ENCODE measurements around the gene PPM1E. TPM values are rescaled to one million over a fixed set of nuclear protein-coding genes. Genes with fewer than 3 reads are reported as not detected.
A peak's percentile ranks its signal among the peaks of the same experiment; 100 is the strongest.
"Not testable (repeated sequence)": the region's sequence is repeated elsewhere in the genome, so short reads cannot be mapped to it uniquely, and the experiment has no call there.

PPM1E gene
- total RNA-seq, 6 experiments from 2014 or later = 0.61 to 1.3 (median 0.97) TPM

GRCh38 chr17:58741121-58741625 lies 14.5 kb upstream of the PPM1E start:
- 46% methylated on average over 8 of the region's 8 CpGs for WGBS (ENCODE audit: insufficient coverage, low coverage, low lambda C conversion rate, missing lambda C conversion rate)
- Histone ChIP-seq H3K9me3 (no peaks in the 10 kb centered on the region), H3K27ac (peak overlapping the region in 2 of 3 donors; percentile 50 to 51), H3K36me3 (no peaks in the 10 kb centered on the region), H3K4me3 (no peak overlapping the region), H3K27me3 (no peaks in the 10 kb centered on the region), H3K4me1 (peaks cover 0 to 5% (median 0%) of the 10 kb centered on the region in 4 donors)
- no peak for TF ChIP-seq CTCF (IDR thresholded peaks at IDR 0.05)
- TF ChIP-seq POLR2A (IDR thresholded peaks at IDR 0.05) = no peak
- DNase-seq (no peak), ATAC-seq (peak; percentile 89 to 98 (median 94))
- intact Hi-C loops (cut with DNase I) = no loop called here

GRCh38 chr17:58747674-58748073 lies 8.0 kb upstream of the PPM1E start:
- no peak overlapping the region for H3K27ac ChIP-seq
- intact Hi-C loops (cut with DNase I) = no loop called here
- no peak for ATAC-seq
- no peak for DNase-seq
- H3K4me3 ChIP-seq = no peak overlapping the region
- H3K4me1 ChIP-seq = no peaks in the 10 kb centered on the region
- no peak for TF ChIP-seq POLR2A (IDR thresholded peaks at IDR 0.05)
- TF ChIP-seq CTCF (IDR thresholded peaks at IDR 0.05) = no peak
- WGBS (ENCODE audit: insufficient coverage, low coverage, low lambda C conversion rate, missing lambda C conversion rate) = 71% methylated on average over 1 of the region's 1 CpG
- H3K27me3 ChIP-seq = no peaks in the 10 kb centered on the region
- H3K36me3 ChIP-seq = no peaks in the 10 kb centered on the region
- H3K9me3 ChIP-seq = no peaks in the 10 kb centered on the region

- ATAC-seq; H3K4me3 ChIP-seq; H3K27ac ChIP-seq; DNase-seq; H3K36me3 ChIP-seq; H3K4me1 ChIP-seq; H3K27me3 ChIP-seq; H3K9me3 ChIP-seq; intact Hi-C loops (cut with DNase I): not testable (repeated sequence)
These were observed 6.0 kb upstream of the PPM1E start for GRCh38 chr17:58749627-58750026.

- no peak overlapping the region for H3K4me3 ChIP-seq
- H3K27me3 ChIP-seq = no peaks in the 10 kb centered on the region
- H3K36me3 ChIP-seq = no peaks in the 10 kb centered on the region
- WGBS (ENCODE audit: insufficient coverage, low coverage, low lambda C conversion rate, missing lambda C conversion rate) = 70% methylated on average over 2 of the region's 2 CpGs
- H3K4me1 ChIP-seq = peaks cover 0 to 2% (median 0%) of the 10 kb centered on the region in 4 donors
- H3K27ac ChIP-seq = no peak overlapping the region
- intact Hi-C loops (cut with DNase I) = no loop called here
- TF ChIP-seq POLR2A (IDR thresholded peaks at IDR 0.05) (no peak), CTCF (IDR thresholded peaks at IDR 0.05) (no peak)
- H3K9me3 ChIP-seq = no peaks in the 10 kb centered on the region
- ATAC-seq = no peak
- no peak for DNase-seq
These were observed 2.6 kb upstream of the PPM1E start for GRCh38 chr17:58753026-58753425.

- H3K36me3 ChIP-seq = no peaks in the 10 kb centered on the region
- peak overlapping the region; percentile 48 to 63 (median 55) for H3K4me3 ChIP-seq
- no peak for ATAC-seq
- intact Hi-C loops (cut with DNase I) = no loop called here
- TF ChIP-seq POLR2A (IDR thresholded peaks at IDR 0.05) (no peak), CTCF (IDR thresholded peaks at IDR 0.05) (no peak)
- H3K9me3 ChIP-seq = no peaks in the 10 kb centered on the region
- DNase-seq = no peak
- 57% methylated on average over 1 of the region's 2 CpGs for WGBS (ENCODE audit: insufficient coverage, low coverage, low lambda C conversion rate, missing lambda C conversion rate)
- H3K4me1 ChIP-seq = peaks cover 0 to 2% (median 0%) of the 10 kb centered on the region in 4 donors
- no peak overlapping the region for H3K27ac ChIP-seq
- H3K27me3 ChIP-seq = no peaks in the 10 kb centered on the region
These were observed 431 bp upstream of the PPM1E start for GRCh38 chr17:58755269-58755576.

Data from right lobe of liver (tissue), 6 donors.